ENCODE data around the gene PPARA.

Gene PPARA

DNA sequence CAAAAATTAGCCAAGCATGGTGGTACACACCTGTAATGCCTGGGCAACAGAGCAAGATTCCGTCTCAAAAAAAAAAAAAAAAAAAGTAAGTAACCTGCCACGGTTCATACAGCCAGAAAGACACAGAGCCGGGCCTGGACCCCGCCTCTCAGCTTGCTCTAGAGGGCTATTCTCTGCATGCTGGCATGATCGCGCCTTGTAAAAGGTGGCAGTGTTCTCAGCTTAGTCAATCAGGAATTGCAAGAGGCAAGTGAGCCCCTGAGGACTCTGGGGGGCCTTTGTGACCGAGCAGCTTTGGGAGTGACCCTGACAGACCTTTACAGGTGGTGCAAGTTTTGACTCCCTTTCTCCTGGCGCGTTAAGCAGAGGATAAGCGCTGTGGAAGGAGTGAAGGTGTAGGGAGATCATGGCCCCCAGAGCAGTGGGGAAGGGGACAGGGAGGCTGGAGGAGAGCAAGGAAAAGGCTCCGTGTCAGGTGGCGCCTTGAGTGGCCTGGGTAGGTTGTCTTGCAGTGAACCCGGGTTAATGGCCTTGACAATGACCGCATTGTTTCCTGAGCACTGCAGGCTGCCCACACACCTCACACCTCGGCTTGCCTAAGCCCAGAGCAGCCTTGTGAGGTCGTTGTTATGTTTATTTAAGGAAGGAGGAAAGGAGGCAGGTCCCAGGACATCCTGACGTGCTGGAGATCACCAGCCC lies 50.9 kb downstream of the PPARA start:
- Histone ChIP-seq H3F3A (ENCODE audit: insufficient read depth, low read length) (no peaks in the 10 kb centered on the region), H3K79me2 (ENCODE audit: low read length) (no peaks in the 10 kb centered on the region), H3K4me2 (ENCODE audit: low read depth, low read length) (no peak overlapping the region), H3K27ac (ENCODE audit: low read length) (no peak overlapping the region), H3K27me3 (replicated peaks; ENCODE audit: insufficient read depth, low read length) (no peaks in the 10 kb centered on the region), H4K20me1 (ENCODE audit: insufficient read depth, low read length) (no peaks in the 10 kb centered on the region), H3K9me3 (replicated peaks; ENCODE audit: insufficient read depth, low read length) (no peaks in the 10 kb centered on the region), H3K9me2 (replicated peaks; ENCODE audit: insufficient read depth, low read length) (no peaks in the 10 kb centered on the region), H3K9ac (ENCODE audit: low read length) (no peak overlapping the region), H2AFZ (ENCODE audit: low read length) (no peak overlapping the region), H3K4me3 (ENCODE audit: low read length) (no peak overlapping the region), H3K36me3 (replicated peaks; ENCODE audit: insufficient read depth, low read length) (no peaks in the 10 kb centered on the region), H3K4me1 (ENCODE audit: low read length) (no peaks in the 10 kb centered on the region)
- no peak for TF ChIP-seq CTCF (IDR thresholded peaks at IDR 0.05; ENCODE audit: low read length)
- TF ChIP-seq EZH2 (optimal IDR thresholded peaks at IDR 0.05; ENCODE audit: low read depth, low read length) = no peak
- TF ChIP-seq EZH2phosphoT487 (IDR thresholded peaks at IDR 0.05; ENCODE audit: low read length) = no peak
- no peak for DNase-seq

GRCh38 chr22:46202897-46203600 lies 52.7 kb downstream of the PPARA start:
- no peak overlapping the region for H3K27ac ChIP-seq (ENCODE audit: low read length)
- H3K9ac ChIP-seq (ENCODE audit: low read length) = no peak overlapping the region
- no peaks in the 10 kb centered on the region for H3K36me3 ChIP-seq (replicated peaks; ENCODE audit: insufficient read depth, low read length)
- H3K4me2 ChIP-seq (ENCODE audit: low read depth, low read length) = no peak overlapping the region
- H3K4me3 ChIP-seq (ENCODE audit: low read length) = no peak overlapping the region
- TF ChIP-seq EZH2phosphoT487 (IDR thresholded peaks at IDR 0.05; ENCODE audit: low read length) (no peak), EZH2 (optimal IDR thresholded peaks at IDR 0.05; ENCODE audit: low read depth, low read length) (no peak), CTCF (IDR thresholded peaks at IDR 0.05; ENCODE audit: low read length) (no peak)
- H3K9me3 ChIP-seq (replicated peaks; ENCODE audit: insufficient read depth, low read length) = no peaks in the 10 kb centered on the region
- H3K27me3 ChIP-seq (replicated peaks; ENCODE audit: insufficient read depth, low read length) = no peaks in the 10 kb centered on the region
- no peaks in the 10 kb centered on the region for H3K4me1 ChIP-seq (ENCODE audit: low read length)
- no peaks in the 10 kb centered on the region for H3K79me2 ChIP-seq (ENCODE audit: low read length)
- no peak overlapping the region for H2AFZ ChIP-seq (ENCODE audit: low read length)
- no peak for DNase-seq
- H3F3A ChIP-seq (ENCODE audit: insufficient read depth, low read length) = no peaks in the 10 kb centered on the region
- no peaks in the 10 kb centered on the region for H3K9me2 ChIP-seq (replicated peaks; ENCODE audit: insufficient read depth, low read length)
- no peaks in the 10 kb centered on the region for H4K20me1 ChIP-seq (ENCODE audit: insufficient read depth, low read length)

GRCh38 chr22:46203601-46203980 lies 53.3 kb downstream of the PPARA start:
- Histone ChIP-seq H3K27me3 (replicated peaks; ENCODE audit: insufficient read depth, low read length) (no peaks in the 10 kb centered on the region), H3K9me2 (replicated peaks; ENCODE audit: insufficient read depth, low read length) (no peaks in the 10 kb centered on the region), H3K9ac (ENCODE audit: low read length) (no peak overlapping the region), H3K4me2 (ENCODE audit: low read depth, low read length) (no peak overlapping the region), H3K9me3 (replicated peaks; ENCODE audit: insufficient read depth, low read length) (no peaks in the 10 kb centered on the region), H3F3A (ENCODE audit: insufficient read depth, low read length) (no peaks in the 10 kb centered on the region), H3K4me1 (ENCODE audit: low read length) (no peaks in the 10 kb centered on the region), H3K4me3 (ENCODE audit: low read length) (no peak overlapping the region), H3K36me3 (replicated peaks; ENCODE audit: insufficient read depth, low read length) (no peaks in the 10 kb centered on the region), H3K27ac (ENCODE audit: low read length) (no peak overlapping the region), H3K79me2 (ENCODE audit: low read length) (no peaks in the 10 kb centered on the region), H2AFZ (ENCODE audit: low read length) (no peak overlapping the region), H4K20me1 (ENCODE audit: insufficient read depth, low read length) (no peaks in the 10 kb centered on the region)
- no peak for DNase-seq
- TF ChIP-seq CTCF (IDR thresholded peaks at IDR 0.05; ENCODE audit: low read length) = no peak
- no peak for TF ChIP-seq EZH2 (optimal IDR thresholded peaks at IDR 0.05; ENCODE audit: low read depth, low read length)
- no peak for TF ChIP-seq EZH2phosphoT487 (IDR thresholded peaks at IDR 0.05; ENCODE audit: low read length)

Data from MM.1S (cell line).